Neural crest cell (in vitro differentiated cells): ENCODE measurements around the gene NTNG1. TPM values are rescaled to one million over a fixed set of nuclear protein-coding genes. Genes with fewer than 3 reads are reported as not detected.

Experiments used
- DNase-seq: peaks from one replicate; pipeline ENCODE4 v3.0.0; 2021; ENCODE audit warnings: low read depth, mixed read lengths, low spot score
- H3K27ac Mint-ChIP-seq: one replicate; pipeline ENCODE4 v1.8.0; 2021; ENCODE audit warnings: mild to moderate bottlenecking, mixed read lengths; ENCODE audit not compliant: unreplicated experiment
- H3K27me3 Mint-ChIP-seq: 2 replicates; pipeline ENCODE4 v1.8.0; 2021; ENCODE audit warnings: low read depth, mild to moderate bottlenecking, mixed read lengths
- H3K36me3 Mint-ChIP-seq: 2 replicates; pipeline ENCODE4 v1.8.0; 2021; ENCODE audit warnings: low read depth, mild to moderate bottlenecking, mixed read lengths
- H3K4me1 Mint-ChIP-seq: 2 replicates; pipeline ENCODE4 v1.8.0; 2021; ENCODE audit warnings: mixed read lengths
- H3K4me3 Mint-ChIP-seq: one replicate; pipeline ENCODE4 v1.8.0; 2021; ENCODE audit warnings: mild to moderate bottlenecking, mixed read lengths
- H3K9me3 Mint-ChIP-seq: 2 replicates; pipeline ENCODE4 v1.8.0; 2021; ENCODE audit warnings: mixed read lengths
- CTCF ChIP-seq: fragments of 200-600 bp; sonication (generic); conservative IDR thresholded peaks from 2 replicates; pipeline ENCODE4 v1.5.0; 2021; ENCODE audit warnings: antibody characterized with exemption, mild to moderate bottlenecking
- total RNA-seq: library from RNA; stranded (reverse); gene quantifications from 2 replicates; pipeline ENCODE4 v1.2.1, GENCODE V29; 2021

Gene NTNG1
- total RNA-seq, 1 donor from 2014 or later, result 1.1 TPM

DNA sequence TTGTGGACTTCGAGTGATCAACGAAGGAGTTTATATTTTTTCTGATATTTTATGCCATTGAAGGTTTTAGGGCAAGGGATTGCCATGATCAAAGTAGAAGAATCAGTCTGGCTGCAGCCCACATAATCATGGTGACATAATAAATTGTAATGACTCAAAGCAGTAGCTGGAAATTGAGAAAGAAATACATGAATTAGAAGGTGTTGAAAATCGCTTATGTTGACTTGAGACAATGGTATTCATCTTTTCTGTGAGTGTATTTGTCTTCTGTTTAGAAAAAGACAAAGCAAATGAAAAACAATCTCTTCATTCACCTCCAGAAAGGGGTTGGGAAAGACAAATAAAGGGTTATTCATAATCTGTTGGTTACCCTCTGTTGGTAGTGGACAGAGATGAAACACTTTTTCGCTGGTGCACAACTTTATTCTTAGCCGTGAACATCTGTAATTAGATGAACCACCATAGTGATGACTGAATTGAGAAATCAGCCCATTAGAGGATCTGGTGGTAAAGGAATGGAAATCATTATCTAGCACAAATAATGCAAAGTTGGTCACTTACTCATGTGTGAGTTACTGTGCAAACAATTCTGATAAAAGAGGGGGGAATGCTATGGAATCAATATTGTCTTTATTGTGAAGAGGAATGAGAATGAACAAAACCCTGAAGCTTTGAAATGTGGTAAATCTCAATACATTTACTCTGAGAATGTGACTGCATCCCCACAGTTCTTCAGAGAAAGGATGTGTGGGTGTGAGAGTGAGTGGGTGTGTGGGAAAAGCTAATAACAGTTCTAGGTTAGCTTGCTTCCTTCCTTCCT, 121.8 kb downstream of the NTNG1 start:
- Mint-ChIP-seq H3K27ac (no peak overlapping the region), H3K9me3 (peaks cover 5% of the 10 kb centered on the region), H3K4me3 (no peak overlapping the region), H3K27me3 (no peaks in the 10 kb centered on the region), H3K36me3 (no peaks in the 10 kb centered on the region), H3K4me1 (peaks cover 14% of the 10 kb centered on the region)
- TF ChIP-seq CTCF, result no peak
- no peak for DNase-seq

GRCh38 chr1:107263291-107263915, 122.6 kb downstream of the NTNG1 start:
- H3K36me3 Mint-ChIP-seq, result no peaks in the 10 kb centered on the region
- H3K27ac Mint-ChIP-seq, result no peak overlapping the region
- DNase-seq, result no peak
- no peak for TF ChIP-seq CTCF
- H3K4me3 Mint-ChIP-seq, result no peak overlapping the region
- H3K9me3 Mint-ChIP-seq, result peaks cover 5% of the 10 kb centered on the region
- peaks cover 14% of the 10 kb centered on the region for H3K4me1 Mint-ChIP-seq
- no peaks in the 10 kb centered on the region for H3K27me3 Mint-ChIP-seq

DNA sequence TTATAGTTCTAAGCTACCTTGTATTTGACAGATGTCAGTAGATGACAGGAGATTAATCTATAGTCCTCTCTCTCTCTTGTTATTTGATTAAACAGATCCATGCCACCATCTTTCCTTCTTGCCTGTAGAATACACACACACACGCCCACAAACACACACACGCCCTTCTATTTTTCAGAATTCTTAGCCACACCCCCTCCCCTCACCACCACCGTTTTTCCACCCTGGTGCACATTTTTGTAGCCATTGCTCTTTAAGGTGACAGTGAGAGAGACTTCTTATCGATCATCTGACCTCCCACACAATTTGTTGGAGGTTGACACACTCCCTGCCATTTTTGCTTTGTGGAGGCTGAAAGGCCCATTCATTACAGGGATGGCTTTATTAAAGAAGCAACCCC, 123.2 kb downstream of the NTNG1 start:
- no peak for DNase-seq
- Mint-ChIP-seq H3K27ac (no peak overlapping the region), H3K36me3 (no peaks in the 10 kb centered on the region), H3K9me3 (peaks cover 5% of the 10 kb centered on the region), H3K4me3 (no peak overlapping the region), H3K27me3 (no peaks in the 10 kb centered on the region), H3K4me1 (peaks cover 14% of the 10 kb centered on the region)
- TF ChIP-seq CTCF, result no peak

DNA sequence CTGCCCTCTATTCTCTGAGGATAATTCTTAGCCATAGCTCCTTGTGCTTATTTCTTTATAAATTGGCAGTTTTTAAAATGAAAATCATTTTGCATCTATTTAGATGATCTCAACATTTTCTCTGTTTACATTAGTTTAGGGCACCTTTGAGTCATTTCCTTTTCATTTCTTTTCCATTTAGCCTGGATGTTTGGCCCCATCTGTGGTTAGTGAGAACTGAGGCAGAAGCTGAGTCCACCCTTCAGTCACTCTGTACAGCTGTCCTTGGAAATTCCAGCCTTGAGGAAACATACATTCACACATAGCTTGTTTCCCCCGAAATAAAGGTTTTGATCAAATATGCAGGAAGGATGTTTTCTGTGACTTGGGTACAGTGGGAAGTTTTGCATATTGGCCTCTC, 123.7 kb downstream of the NTNG1 start:
- Mint-ChIP-seq H3K27me3 (no peaks in the 10 kb centered on the region), H3K9me3 (peaks cover 5% of the 10 kb centered on the region), H3K4me3 (no peak overlapping the region), H3K4me1 (peaks cover 14% of the 10 kb centered on the region), H3K36me3 (no peaks in the 10 kb centered on the region), H3K27ac (no peak overlapping the region)
- DNase-seq, result no peak
- TF ChIP-seq CTCF, result no peak

GRCh38 chr1:107267489-107267888, 126.7 kb downstream of the NTNG1 start:
- no peaks in the 10 kb centered on the region for H3K27me3 Mint-ChIP-seq
- TF ChIP-seq CTCF, result no peak
- no peak overlapping the region for H3K4me3 Mint-ChIP-seq
- no peaks in the 10 kb centered on the region for H3K36me3 Mint-ChIP-seq
- no peak overlapping the region for H3K27ac Mint-ChIP-seq
- no peak for DNase-seq
- peaks cover 14% of the 10 kb centered on the region for H3K4me1 Mint-ChIP-seq
- peaks cover 2% of the 10 kb centered on the region for H3K9me3 Mint-ChIP-seq
